ENCODE results near the gene MCF2L2. TPM values are rescaled to one million over a fixed set of nuclear protein-coding genes. Genes with fewer than 3 reads are reported as not detected.
A peak's percentile ranks its signal among the peaks of the same experiment; 100 is the strongest.
"Not testable (repeated sequence)": the region's sequence is repeated elsewhere in the genome, so short reads cannot be mapped to it uniquely, and the experiment has no call there.

The MCF2L2 gene
- total RNA-seq, 1 experiment from 2014 or later, result 0.15 TPM

DNA sequence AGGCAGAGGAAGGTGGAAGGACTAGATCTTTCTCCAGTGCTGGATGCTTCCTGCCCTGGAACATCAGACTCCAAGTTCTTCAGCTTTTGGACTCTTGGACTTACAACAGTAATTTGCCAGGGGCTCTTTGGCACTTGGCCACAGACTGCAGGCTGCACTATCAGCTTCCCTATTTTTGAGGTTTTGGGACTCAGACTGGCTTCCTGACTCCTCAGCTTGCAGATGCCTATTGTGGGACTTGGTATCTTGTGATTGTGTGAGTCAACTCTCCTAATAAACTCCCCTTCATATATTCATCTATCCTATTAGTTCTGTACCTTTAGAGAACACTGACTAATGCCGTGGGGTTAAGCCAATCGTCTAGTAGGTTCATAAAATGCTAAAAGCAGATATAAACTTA is 184.2 kb downstream of the MCF2L2 start:
- DNase-seq (ENCODE audit: low read depth), result peak; percentile 87

DNA sequence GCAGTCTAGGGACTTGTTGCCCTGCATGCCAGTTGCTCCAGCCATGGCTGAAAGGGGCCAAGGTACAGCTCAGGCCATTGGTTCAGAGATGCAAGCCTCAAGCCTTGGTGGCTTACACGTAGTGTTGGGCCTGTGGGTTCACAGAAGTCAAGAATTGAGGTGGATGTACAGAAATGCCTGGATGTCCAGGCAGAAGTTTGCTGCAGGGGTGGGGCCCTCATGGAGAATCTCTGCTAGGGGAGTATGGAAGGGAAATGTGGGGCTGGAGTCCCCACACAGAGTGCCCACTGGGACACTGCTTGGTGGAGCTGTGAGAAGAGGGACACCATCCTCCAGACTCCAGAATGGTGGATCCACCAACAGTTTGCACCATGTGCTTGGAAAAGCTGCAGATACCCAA is 186.0 kb downstream of the MCF2L2 start:
- no peak for DNase-seq (ENCODE audit: low read depth)

DNA sequence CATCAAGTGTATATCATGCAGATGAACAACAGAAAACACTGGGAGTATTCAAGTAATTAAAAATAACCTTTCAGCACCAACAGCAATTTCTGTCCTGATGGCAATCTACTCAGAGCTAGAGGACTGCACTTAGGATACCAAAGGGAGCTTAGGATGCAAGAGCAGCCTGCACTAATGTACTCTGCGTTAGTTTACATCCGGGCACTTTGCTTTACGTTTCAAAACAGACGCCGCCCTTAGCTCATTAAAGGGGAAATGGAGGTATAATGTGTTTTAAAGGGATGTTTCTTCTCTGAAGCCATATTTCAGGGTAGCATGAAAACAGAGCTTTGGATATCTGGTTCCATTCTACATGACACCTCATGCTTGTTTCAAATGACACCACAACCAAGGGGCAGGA is 189.4 kb downstream of the MCF2L2 start:
- no peak for DNase-seq (ENCODE audit: low read depth)

DNA sequence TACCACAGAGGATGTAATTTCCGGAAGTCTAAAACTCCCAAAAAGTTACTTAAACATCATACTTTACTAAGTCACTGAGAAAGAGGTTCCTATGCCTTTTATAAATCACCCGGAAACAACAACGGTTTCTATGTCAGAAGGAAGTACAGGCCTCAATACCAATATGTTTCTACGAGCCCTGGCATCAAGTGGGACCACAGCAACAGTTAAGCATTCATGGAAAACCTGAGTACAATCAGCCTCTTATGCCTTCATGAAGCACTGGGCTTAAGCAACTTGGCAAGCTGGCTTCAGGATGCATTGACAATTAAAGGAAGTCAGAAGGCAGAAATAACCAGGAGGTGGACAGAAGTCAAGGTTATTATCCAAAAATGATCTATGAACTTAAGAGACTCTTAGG is 194.5 kb downstream of the MCF2L2 start:
- DNase-seq (ENCODE audit: low read depth), result no peak

DNA sequence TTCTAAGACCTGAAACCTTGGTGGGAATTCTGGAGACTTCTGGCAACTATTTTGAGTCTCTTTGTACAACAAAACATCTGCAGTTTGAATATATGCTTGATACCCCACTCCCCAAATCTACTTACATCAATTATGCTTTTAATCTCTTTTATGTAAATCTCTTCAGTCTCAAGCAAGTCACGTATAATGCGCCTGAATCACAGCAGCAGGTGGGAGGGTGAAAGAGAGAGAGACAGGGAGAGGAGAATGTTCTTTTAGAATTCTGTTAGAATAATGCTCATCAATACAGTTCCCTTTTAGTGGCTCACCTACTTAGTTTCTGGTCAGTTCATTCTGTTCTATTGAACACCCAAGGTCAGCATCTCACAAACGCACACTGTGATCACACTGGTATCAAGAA is 197.6 kb downstream of the MCF2L2 start:
- DNase-seq (ENCODE audit: low read depth), result no peak

DNA sequence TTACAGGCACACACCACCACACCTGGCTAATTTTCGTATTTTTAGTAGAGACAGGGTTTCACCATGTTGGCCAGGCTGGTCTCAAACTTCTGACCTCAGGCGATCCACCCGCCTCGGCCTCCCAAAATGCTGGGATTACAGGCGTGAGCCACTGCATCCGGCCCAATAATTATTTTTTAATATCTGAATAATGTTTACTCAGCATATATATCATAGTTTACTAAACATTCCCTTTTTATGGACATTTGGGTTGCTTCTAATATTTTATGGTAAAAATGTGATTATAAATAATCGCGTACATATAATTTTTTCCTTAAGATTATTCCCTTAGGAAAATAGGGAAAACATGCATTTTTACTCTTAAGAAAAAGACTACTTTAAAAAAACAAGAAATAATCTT is 198.2 kb downstream of the MCF2L2 start:
- not testable (repeated sequence) for DNase-seq (ENCODE audit: low read depth)

DNA sequence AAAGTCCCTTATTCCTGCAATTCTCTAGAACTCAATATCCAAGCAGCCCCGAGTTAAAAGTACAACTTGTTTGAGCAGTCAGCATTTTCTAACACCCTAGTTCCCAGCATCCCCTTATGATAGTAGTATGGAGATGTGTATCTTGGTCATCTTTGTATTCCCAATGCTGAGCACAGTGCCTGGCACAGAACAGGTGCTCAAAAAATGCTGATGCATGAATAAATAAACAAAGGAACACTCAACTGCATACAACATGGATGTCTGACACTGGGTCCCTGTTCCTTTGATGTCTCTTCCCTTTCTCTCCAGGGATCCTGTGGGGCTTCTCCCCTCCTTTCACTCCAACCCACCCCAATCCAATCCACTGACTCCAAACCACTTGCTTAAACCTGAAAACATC is 199.2 kb downstream of the MCF2L2 start:
- DNase-seq (ENCODE audit: low read depth), result no peak

DNA sequence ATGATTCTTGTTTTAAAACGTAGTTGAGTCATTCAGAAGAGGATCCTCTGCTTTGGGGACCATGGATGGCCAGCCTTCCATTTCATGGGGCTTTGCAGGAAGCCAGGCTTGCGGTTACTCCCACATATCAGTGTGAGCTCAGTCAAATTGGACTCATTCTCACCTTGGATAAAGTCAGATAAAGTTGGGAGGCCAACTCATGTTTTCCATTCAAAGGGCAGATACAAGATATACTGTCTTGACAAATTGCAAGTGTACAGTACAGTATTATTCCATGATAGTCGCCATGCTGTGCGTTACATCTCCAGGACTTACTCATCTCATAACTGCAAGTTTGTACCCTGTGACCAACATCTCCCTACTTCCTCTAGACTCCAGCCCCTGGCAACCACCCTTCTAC is 200.8 kb downstream of the MCF2L2 start:
- DNase-seq (ENCODE audit: low read depth), result peak; percentile 16

DNA sequence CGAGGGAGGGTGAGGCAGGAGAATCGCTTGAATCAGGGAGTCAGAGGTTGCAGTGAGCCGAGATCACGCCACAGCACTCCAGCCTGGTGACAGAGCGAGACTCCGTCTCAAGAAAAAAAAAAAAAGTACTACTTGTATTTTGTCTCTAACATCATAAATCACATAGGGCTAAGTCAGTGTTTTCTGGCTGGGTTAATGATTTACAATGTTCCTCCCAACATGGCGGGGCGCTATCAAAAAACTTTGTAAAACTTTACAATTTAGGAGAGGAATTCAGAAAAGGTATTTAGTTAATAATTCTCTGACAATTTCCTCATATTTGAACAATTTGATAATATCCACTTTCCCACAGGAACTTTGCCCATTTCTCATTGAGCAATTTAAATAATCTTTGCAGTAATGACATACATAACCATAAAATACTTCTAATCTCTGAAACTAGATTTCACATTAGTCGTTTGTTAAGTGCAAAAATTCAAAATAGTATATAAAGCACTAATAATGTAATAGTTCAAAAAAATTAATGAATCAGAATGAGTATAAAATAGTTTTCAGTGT is 202.0 kb downstream of the MCF2L2 start:
- no peak for DNase-seq (ENCODE audit: low read depth)

DNA sequence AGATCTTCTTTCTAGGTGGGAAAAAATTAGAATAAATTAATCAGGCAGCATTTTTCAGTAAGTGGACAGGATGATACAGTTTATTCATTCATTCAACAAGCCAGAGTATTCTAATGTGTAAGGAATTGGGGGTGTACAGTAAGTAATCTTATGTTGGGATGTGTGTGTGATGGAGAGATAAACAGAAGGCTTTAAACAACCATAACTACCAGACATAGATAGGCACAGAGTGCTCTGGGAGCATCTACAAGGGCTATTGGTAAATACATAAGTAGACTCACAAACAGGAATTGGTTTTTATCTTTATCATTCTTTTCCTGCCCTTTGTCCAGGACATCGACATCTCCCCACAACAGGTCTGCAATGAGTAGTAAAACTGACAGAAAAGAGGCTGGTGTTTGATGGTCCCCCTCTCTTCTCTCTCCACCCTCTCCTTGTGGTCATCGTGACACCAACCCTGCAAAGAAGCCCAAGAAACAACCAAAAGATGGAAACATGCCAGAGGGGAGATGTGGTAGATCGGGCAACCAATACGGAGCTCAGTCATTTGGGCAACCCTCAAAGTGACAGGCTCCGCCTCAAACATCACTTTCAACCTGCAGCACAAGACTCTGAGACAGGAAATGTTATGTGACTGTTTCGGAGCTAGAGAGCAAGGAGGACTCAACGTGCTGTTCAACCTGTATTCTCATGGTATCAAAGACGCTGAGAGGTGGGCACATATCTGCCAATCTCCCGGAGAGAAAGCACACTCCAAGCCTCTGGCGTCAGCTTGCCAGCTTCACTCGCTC is 204.0 kb downstream of the MCF2L2 start:
- DNase-seq (ENCODE audit: low read depth), result peak; percentile 16

DNA sequence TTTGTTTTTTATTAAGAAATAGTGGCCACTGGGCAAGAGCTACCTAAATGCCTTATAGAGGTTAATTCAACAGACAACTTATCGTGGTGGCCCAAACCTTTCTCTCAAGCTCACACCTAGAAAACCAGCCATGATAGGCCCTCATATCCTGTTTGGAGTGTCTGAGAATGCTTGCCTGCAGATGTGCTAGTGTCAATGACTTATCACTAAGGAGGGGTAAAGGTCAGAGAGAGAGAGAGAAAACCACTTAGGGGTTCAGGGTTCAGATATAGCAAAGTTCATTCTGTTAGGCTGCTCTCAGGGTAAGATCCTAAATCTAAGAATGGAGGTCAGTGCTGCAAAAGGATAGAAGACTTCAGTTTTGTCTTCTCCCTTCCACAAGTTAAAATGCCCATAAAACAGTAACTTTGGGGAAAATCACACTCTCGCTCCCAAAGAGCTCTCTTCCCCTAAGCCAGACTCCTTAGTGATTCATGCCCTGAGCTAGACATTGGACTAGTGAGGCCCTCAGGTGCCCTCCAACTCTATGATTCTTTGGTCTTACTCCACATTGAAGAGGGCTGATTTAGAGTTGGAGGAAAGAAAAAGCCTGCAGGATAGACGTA is 205.7 kb downstream of the MCF2L2 start:
- DNase-seq (ENCODE audit: low read depth), result no peak

DNA sequence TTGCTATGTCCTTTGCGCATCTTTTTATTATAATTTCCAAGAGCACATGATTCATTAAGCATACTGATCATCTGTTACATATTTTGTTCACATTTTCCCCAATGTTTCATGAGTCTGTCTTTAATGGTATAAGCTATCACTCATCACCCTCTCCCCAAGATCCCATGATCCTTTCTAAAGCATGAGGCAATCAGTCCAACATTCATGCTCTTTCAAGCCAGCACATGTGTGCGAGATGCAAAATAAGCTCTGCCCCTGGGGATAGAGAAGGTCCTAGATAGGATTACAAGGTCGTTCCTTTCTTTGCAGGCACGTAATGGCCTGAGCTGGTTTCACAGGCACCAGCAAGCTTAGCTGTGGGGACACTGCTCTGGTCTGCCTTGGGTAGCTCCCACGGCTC is 207.6 kb downstream of the MCF2L2 start:
- DNase-seq (ENCODE audit: low read depth), result no peak

DNA sequence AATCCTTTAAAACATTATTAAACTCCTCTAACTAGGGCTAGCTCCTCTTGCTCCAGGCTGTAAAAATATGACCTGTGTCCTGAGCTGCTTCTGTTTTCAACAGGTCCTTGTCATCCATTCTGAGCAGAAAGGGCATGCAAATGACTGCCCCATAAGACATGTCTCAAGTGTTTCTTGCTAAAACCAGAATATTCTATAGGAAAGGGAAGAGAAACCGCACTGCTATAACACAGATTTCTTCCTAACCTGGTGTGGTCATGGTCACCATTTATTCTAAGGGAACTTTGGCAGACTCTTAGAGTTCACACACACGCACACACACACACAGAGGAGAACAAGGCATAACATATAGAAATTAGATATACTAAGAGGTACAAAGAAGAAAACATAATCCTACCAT is 209.6 kb downstream of the MCF2L2 start:
- no peak for DNase-seq (ENCODE audit: low read depth)

DNA sequence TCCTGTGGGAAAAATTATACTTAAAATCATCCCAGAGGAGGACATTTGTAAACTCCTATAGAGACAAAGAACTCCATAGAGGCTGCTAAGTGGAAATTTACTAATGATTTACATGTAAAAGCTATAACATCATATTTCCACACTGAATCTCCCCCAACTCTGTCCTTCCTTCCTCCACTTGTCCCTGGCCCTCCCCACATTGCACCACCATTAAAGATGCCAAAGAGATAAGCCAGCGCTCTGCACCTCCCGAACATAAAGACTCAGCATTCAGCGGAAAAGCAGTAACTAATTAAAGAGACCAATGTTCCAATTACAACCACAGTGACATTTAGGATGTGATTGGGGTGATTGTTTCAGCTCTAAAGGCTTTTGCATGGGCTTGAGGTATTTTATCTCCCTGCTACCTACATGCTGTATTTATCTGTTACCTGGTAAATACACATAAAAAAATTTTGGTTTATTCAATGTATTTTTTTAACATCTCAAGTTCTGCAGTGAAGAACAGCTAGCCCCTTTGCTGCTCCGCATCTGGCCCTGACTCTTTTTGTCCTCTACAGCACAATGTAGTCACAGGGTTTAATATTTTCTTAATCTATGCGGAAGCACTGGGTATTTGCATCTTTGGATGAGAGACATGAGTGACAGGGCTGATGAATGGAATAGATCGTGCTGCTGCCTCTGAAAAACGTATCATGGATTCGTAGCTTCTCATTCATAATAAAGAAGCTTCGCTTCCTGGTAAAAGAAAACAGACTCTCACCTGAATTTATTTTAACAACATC is 210.7 kb downstream of the MCF2L2 start:
- DNase-seq (ENCODE audit: low read depth), result no peak

DNA sequence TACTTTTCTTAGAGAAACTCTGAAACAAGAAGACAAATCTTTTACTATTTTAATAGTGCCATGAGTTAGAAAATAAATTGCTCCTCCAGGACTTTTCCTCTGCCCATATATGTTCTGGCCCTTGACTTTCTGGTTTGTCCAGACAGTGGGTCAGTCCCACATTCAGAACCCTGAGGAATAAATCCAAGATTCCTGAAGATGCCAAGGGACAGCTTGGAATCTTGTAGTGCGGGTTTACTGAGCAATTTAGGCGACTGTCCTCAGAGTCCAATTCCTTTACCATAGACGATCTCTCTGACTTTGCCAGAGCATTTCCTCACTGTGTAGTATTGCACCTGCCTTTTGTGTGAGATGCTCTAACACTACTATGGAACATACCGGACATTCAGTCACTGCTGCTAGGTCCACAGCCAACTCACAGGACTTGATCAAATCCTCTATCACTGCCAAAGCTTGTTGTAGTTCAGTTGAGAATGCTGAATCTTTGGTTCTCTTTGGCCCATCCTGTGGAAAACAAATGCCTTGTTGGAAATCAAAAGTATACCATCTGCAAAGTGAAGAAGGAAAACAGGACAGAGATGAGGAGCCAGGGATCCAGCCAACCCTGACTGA is 212.7 kb downstream of the MCF2L2 start:
- no peak for DNase-seq (ENCODE audit: low read depth)

DNA sequence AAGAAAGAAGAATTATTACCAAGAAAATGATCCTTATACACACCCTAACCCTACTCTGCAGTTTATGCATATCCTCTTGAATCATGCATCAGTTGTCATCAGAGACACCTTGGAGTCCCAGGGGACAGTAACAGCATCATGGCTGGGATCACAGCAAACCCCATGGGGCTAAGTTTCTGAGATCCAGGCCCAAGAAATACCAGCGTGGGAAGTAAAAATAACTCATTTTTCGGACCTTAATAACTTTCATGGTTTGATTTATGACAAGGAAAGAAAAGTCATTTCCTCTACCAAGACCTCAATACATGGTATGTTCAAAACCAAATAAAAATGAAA is 214.2 kb downstream of the MCF2L2 start:
- no peak for DNase-seq (ENCODE audit: low read depth)

DNA sequence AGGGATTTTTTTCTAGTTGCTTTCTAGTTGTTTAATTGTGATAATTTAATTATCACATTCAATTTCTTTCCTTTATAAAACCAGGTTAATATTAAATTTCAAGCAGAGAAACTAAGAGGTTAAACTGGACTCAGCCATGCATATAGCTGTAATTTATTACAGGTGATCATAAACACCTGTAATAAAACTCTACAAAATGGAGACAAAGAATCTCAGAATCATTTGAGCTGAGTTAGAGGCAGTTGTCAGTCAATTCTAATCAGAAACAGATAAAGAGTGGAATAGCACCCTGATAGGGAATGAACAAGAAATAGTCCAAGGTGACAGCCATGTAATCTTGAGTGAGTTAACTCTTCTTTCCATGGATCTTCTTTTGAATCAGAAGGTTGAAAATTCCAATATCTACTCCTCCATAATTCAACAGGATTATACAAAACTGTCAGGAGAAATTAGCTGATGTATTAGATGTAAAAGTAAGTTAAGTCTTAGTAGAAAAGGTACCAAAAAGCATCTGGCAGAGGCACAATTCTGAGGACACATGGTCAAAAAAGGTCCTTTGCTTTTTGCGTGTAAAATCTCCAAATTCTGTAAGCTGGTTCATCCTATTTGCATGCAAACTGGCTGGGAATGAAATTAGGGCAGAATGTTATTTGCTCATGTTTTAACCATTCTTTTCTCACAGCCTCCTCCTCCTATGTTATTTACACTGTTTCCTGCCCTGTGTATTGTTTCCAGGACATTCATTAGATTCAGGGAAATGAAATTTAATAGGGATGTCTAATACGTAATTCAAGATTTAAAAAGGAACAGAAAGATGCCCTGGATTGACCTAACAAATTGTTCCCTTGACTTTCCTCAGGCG is 214.8 kb downstream of the MCF2L2 start:
- no peak for DNase-seq (ENCODE audit: low read depth)

DNA sequence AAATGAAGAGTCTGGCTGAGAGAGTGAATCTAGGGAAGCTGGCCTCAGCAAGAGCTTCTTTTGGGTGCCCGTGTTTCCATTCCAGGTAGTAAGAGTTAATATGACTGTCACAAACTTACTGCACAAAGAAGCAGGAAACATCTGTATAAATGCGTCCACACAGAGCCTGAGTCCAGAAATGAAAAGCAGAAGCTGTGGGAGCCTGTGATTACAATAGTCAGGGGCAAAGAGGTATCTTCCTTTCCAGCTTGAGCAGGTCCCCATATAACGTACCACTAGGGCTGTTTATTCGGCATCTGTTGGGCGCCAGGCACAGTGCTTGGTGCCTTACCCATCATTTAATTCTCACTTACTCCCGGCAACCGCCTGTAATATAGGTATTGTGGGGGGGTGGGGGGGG is 215.9 kb downstream of the MCF2L2 start:
- no peak for DNase-seq (ENCODE audit: low read depth)

DNA sequence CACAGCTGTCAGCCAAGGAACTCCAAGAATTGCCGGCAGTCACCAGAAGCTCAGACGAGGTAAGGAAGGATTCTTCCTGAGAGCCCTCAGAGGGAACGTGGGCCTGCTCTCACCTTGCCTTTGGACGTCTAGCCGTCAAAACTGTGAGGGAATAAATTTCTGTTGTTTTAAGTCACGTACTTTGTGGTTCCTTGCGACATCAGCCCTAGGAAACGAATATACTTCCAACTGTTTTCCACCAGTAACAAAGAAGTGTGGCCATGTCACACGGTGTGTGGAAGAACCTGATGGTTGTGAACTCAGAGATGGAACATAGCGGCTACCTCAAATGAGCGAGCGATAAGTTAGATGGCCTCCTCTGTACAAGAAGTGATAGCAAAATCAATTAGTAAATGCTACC is 216.3 kb downstream of the MCF2L2 start:
- DNase-seq (ENCODE audit: low read depth), result no peak

DNA sequence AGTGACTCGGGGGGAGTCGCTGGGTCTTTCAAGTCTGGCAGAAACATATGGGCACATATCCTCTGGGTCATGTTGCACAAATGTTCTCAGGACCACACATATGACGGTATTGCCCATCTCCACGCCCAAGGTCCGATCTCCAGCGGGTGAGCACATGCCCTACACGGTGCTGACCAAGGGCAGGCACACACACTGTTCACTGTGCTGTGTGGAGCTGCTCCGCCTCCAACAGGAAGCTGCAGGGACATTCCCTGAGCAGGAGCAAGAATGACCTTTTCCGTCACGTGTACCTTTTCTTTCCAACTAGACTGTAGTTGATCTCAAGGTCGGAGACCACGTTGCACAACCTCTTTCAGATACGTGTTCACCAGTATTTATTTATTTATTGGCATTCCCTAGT is 217.1 kb downstream of the MCF2L2 start:
- DNase-seq (ENCODE audit: low read depth), result no peak

DNA sequence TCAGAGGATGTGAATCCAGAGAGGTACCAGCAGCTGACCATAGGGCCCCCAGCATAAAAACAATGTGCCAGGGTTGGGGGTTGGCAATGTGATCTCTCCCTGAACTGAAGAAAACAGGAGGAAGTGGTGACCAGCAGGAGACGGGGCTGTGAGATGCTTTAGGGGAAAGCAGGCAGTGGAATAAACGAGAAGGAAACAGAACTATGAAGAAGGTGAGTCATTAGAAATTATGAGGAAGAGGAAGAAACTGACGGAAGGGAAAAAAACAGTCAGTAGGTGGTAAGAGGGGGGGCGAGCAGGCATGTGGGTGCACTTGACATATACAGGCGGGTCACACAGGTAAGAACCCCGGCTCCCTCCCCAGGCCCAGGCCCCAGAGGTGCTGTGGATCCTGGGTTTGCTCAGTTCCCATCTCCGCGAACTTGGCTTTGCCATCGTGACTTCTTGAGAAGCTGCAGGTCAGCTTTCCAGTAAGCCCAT is 217.5 kb downstream of the MCF2L2 start:
- no peak for DNase-seq (ENCODE audit: low read depth)
